ENCODE results near the gene CREB3L4.

The CREB3L4 gene

DNA sequence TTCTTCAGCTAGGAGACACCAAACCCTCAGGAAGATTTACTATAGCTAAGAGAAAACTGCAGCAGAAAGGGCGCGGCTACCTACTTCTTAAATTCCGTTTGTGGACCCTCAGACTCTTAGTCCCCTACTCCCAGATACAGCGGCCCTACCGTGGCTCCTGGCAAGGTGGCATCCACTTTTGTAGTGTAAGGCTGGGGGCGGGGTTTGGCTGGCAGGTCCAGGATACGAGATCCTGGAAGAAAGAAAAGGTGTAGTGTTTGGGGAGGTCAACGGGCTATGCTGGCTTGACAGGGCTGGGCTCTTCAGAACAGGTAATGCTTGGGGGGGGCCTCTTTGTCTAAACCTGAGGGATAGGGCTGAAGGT, 280 bp downstream of the CREB3L4 start:
- H3K4me3 ChIP-seq (ENCODE audit: low read depth, low read length): peak overlapping the region; percentile 39

DNA sequence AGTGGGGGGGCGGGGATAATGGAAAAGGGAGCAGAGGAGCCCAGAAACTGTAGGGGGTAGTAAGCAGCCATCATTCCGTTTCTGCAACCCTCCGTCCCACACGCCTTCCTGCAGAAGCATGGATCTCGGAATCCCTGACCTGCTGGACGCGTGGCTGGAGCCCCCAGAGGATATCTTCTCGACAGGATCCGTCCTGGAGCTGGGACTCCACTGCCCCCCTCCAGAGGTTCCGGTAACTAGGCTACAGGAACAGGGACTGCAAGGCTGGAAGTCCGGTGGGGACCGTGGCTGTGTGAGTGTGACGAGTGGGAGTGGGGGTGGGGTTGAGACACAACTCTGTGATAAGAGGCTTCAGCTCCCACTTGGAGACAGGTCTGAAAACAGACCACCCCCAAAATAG, 706 bp downstream of the CREB3L4 start:
- H3K4me3 ChIP-seq (ENCODE audit: low read depth, low read length): peak overlapping the region; percentile 39

More for the DNA sequence above, 280 bp downstream of the CREB3L4 start:
- TF ChIP-seq, protein P1, sequence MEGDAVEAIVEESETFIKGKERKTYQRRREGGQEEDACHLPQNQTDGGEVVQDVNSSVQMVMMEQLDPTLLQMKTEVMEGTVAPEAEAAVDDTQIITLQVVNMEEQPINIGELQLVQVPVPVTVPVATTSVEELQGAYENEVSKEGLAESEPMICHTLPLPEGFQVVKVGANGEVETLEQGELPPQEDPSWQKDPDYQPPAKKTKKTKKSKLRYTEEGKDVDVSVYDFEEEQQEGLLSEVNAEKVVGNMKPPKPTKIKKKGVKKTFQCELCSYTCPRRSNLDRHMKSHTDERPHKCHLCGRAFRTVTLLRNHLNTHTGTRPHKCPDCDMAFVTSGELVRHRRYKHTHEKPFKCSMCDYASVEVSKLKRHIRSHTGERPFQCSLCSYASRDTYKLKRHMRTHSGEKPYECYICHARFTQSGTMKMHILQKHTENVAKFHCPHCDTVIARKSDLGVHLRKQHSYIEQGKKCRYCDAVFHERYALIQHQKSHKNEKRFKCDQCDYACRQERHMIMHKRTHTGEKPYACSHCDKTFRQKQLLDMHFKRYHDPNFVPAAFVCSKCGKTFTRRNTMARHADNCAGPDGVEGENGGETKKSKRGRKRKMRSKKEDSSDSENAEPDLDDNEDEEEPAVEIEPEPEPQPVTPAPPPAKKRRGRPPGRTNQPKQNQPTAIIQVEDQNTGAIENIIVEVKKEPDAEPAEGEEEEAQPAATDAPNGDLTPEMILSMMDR (IDR thresholded peaks at IDR 0.05; ENCODE audit: borderline replicate concordance, insufficient read depth, low read depth, low read length): no peak

GRCh38 chr1:153968972-153969371, 1.3 kb downstream of the CREB3L4 start:
- TF ChIP-seq, protein P1 (IDR thresholded peaks at IDR 0.05; ENCODE audit: borderline replicate concordance, insufficient read depth, low read depth, low read length): no peak
- H3K4me3 ChIP-seq (ENCODE audit: low read depth, low read length): peak overlapping the region; percentile 39

More for the DNA sequence above, 706 bp downstream of the CREB3L4 start:
- TF ChIP-seq, protein P1 (IDR thresholded peaks at IDR 0.05; ENCODE audit: borderline replicate concordance, insufficient read depth, low read depth, low read length): no peak

DNA sequence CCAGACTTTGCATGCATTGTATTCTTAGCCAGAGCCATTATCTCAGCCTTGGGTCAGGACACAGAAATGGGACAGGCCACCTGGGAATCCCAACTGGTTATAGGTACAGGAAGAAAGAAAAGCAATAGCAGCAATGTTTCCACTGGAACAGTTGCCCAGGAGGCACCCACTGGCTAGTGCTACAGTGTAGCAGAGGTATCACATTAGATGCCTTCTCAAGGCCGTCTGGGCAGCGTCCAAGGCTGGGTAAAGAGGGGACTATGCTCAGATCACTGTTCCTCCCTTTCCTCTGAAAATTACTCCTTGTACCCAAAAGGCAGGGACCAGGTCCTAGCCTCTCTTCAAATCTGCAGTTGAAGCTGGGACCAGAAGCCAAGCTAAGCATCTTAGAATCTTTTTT, 2.6 kb downstream of the CREB3L4 start:
- TF ChIP-seq, protein P1 (IDR thresholded peaks at IDR 0.05; ENCODE audit: borderline replicate concordance, insufficient read depth, low read depth, low read length): no peak
- H3K4me3 ChIP-seq (ENCODE audit: low read depth, low read length): no peak overlapping the region

DNA sequence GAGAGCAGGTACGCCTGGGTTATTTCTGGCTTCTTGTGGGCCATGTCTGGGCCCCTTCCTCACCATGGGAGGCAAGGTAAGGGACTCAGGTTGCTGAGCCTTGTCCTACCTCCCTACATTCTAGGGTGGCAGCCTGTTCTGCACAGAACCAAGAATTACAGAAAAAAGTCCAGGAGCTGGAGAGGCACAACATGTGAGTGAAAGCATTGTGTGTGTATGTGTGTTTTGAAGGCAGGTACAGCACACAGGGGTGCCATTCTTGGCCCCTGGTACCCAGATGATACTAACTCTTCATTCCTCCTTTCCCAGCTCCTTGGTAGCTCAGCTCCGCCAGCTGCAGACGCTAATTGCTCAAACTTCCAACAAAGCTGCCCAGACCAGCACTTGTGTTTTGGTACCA, 5.4 kb downstream of the CREB3L4 start:
- TF ChIP-seq, protein P1 (IDR thresholded peaks at IDR 0.05; ENCODE audit: borderline replicate concordance, insufficient read depth, low read depth, low read length): no peak

GRCh38 chr1:153973525-153973924, 5.8 kb downstream of the CREB3L4 start:
- no peak overlapping the region for H3K4me3 ChIP-seq (ENCODE audit: low read depth, low read length)
- TF ChIP-seq, protein P1 (IDR thresholded peaks at IDR 0.05; ENCODE audit: borderline replicate concordance, insufficient read depth, low read depth, low read length): no peak

More for the DNA sequence above, 5.4 kb downstream of the CREB3L4 start:
- no peak overlapping the region for H3K4me3 ChIP-seq (ENCODE audit: low read depth, low read length)

- peak overlapping the region; percentile 96 for H3K4me3 ChIP-seq (ENCODE audit: low read depth, low read length)
- TF ChIP-seq, protein P1 (IDR thresholded peaks at IDR 0.05; ENCODE audit: borderline replicate concordance, insufficient read depth, low read depth, low read length): no peak
Observed at GRCh38 chr1:153976819-153977249, 9.1 kb downstream of the CREB3L4 start.
